NCI-H1105 treated with DMSO at 0.1 percent for 48 hours (cell line): ENCODE measurements around the gene FHIT.
"Not testable (repeated sequence)": the region's sequence is repeated elsewhere in the genome, so short reads cannot be mapped to it uniquely, and the experiment has no call there.

Source experiments
- DNase-seq: peaks from one replicate; lab custom pipeline; 2025; lab: John Stamatoyannopoulos, UW

FHIT gene

DNA sequence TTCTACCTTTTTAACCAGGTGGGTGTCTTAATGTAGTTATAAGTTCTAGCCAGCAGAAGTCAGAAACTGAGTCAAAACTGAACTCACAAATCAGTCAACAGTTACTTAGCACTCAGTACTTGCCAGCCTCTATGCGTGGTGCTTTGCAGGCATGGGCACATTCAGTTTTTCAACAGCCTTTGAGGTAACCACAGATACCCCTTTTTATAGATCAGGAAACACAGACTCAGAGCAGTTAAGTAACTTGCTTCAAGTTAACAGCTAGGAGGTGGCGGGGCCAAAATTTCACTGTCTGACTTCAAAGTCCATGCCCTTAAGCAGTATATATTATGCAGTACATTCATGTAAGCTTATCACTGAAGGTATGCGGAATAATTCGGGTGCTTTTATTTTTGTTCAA, 139.4 kb downstream of the FHIT start:
- DNase-seq: no peak

DNA sequence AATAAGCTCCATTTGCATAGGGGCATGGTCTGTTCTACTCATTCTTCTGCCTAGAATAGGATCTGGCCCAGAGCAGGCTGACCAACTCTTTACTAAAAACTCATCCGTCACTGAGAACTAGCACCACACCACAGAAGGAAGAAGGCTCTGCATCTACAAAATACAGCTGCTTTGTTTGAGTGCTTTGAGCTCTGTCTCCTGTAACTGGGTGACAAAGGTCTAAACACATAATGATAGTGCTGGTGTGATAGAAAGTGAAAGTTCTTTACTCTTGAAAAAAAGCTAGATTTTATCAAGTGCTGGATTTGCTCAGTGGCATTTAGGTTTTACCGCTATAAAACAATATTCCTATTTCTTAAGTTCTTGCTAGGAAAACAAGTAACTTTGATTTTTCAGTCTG, 140.7 kb downstream of the FHIT start:
- DNase-seq: no peak

DNA sequence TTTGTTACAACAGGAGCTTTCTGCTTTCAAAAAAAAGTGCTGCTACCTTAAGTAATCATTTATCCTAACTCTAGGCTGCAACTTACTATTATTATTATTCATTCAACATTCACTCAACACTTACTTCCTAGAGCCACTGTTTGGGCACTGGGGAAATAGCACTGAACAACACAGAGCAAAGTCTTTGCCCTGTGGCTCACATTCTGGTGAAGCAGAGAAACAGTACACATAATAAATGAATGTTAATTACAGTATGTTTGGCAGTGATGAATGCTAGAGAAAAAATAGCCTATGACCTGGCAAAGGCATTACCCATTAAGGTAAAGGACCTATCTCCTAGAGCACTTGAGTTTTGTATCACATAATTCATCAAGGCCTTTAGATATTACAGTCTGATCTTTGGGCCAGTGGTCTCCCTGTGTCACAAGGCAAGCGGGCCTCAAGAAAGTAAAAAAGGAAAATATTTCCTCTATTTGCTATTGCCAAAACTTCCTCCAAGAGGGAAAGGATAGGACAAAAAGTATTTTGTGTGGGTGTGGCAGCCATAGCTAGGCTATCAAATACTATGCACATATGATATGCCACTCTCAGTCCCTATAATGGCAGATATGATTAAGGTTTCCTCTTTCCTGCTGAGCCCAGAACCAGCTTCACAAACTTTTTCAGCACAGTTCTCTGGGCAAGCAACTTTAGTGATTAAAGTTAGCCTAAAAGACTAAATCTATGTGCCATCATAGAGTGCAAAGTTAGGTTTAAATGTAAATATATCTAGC, 142.8 kb downstream of the FHIT start:
- no peak for DNase-seq

DNA sequence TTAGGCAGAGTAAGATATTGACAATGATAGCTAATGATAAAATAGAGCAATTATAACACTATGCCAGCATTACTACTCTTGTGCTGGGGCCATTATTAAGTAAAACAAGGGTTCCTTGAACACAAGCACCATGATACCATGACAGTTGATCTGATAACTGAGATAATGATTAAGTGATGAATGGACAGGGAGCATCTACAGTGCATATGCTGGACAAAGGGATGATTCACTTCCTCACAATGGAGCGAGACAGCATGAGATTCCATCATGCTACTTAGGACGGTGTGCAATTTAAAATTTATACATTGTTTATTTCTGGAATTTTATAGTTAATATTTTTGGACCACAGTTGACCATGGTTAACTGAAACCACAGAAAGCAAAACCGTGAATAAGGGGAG, 156.6 kb downstream of the FHIT start:
- DNase-seq: no peak

DNA sequence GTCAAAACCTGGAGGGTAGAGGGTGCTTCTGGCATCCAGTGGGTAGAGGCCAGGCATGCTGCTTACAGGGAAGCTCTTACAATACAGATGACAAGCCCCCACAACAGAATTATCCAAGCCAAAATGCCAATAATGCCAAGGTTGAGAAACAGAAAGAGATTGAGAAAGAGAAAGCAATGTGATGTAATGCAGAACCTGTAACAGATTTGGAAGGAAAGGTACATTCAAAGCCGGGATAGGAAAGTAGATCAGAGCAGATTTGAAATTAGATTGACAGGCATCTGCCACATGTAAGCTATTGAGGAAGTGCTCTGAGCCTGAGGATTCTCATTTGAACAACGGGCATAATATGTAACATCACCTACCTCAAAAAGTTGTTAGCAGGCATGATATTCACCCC, 157.9 kb downstream of the FHIT start:
- no peak for DNase-seq

DNA sequence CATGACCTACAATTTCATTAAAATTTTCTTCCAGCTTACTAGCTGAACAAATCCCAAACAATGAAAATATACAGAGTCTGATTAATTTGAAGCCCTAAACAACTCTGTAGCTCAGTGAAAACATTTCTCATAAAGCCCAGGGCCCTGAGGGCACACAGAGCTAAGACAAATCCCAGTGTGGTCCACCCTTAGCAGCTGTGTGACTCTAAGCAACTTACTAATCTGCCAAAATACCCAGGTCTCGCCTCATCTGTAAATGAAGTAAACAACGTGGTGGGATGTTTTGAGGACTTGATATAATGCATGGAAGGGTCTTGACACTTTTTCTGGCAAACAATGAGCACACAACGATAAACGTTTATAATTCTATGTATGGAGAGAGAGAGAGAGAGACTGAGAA, 158.4 kb downstream of the FHIT start:
- no peak for DNase-seq

DNA sequence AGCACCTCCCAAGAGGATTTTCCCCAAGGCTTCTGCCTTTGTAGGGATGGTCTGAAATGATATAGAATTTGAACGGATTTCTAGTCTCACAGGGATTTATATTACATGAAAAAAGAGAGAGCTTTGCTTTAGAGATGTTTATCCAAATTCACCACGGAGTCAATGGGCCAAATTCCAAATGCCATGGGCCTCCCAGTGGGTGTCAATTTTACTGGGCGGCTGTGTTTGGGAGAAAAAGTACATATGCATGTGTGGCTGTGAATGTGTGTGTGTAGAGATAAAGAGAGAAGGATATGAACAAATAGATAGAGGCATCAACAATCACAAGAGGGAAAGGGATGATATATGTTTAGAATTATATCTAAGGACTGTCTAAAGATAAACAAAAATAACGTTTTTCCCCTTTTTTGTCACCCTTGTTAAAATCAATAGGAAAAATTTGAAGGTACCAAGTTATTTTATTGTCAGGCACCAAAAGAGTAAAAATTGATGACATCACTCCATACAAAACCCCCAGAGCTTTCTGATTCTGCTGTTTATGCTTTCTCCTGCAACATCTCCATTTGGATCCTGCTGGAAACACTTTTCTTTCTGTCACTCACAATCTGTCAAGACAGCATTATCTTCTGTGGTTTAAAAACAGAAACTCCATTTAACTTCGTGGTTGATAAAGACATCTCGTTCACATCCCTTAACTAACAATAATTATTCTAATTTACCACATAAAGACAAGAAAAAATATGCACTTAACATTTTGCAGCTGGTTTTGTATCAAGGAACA, 160.7 kb downstream of the FHIT start:
- DNase-seq: no peak

DNA sequence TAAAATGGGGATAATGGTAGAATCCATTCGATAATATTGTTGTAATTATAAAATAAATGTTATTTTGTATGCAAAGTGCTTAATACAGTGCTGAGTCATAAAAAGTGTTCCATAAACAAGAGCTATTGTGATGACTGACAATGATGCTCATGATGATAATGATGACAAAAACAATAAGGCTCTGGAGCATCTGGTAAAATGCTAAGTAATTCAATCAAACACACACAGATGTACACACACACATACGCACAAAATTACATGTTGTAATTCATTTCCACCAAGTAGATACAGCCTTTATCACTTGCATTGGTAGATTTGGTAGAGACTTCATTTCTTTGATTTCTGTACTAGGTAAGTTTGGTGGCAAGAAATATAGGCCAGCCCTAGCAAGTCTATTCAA, 163.8 kb downstream of the FHIT start:
- no peak for DNase-seq

DNA sequence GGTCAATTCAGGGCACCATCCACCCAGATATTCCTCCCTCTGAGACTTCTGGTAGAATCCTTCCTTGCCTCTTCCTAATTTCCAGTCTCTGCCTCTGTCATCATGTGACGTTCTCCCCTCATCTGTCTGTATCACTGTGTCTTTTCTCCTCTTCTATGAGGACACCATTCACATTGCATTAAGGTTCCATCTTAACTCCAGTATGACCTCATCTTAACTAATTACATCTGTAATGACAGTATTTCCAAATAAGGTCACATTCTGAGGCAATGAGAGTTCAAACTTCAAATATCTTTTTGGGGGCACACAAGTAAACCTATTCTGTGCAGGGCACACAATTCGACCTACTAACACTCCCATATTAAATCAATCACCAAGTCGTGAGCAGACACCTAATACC, 169.7 kb downstream of the FHIT start:
- no peak for DNase-seq

DNA sequence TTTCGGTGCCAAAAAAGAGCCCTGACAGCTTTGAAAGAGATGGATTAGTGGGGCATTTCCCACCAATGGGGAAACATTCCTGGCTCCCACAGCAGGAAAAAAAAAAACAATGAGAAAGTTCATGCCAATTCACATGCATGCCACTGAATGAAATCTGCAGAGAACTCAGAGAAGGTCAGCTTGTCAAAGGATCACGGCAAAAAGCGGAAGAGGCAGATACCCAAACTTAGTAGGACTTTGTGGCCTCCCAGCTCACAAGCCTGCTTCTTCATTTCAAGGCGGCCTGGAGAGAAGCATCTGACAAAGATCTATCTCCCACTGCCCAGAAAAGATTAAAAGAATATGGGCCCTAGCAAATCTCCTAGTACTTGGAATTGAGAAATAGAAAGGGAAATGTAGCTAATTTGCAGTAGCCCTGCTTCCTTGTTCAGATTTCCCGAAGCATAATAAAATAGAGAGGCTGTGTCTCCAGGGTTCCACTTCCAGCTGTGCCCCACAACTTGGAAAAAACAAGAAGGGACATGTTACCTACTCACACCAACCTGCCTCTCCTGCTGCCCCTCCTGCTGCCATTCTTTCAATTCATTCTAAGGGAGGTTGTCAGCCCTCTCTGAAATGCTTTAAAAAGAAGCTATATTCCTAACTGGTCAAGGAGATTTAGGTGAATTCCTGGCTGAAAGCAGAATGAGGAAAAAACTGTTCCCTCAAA, 170.4 kb downstream of the FHIT start:
- no peak for DNase-seq

DNA sequence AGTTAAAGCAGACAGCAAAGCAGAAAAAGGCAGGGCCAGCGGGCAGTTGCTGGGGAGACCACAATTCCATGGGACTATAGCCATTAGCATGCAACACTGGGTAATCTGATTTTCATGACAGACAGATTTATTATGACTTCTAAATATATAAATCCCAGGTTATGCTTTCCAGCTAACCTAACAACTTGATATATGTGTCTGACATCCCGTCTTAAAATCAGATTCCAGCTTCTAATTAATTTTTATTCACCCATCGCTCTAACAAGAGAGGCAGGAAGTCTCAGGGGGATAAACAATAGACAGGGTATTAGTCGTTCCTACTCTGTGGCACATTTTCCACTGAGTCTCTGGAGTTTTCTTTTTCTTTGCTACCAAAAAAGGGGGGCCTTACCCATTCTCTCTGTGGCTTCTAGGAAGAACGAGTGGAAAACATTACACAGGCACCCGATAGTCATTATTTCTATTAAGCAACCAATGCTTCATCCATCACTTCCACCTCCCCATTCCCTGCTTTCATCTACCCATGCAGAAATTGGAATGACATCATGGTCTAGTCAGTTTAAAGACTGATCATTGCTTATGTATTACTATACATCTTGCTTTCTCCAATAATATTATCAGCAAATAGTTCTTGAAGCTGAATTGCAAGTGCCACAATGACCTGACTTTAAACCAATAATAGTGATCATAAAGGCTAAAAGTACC, 173.1 kb downstream of the FHIT start:
- no peak for DNase-seq

DNA sequence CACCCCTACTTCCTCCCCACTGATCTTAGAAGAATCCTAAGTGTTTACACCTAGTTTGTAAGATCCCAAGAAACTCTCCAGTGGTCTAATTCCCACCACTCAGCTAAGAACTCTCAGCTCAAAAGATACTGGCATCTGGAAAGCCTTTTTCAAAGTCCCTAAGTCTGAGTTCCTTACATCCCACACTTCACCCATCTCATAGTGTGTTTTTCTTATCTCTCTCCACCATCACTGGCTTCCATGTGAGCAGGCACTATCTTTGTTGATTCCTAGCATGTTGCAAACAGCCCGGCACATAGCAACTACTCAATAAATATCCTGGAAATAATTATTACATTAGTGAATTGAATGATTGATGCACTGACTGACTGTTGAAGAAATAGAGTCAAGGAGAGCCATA, 173.7 kb downstream of the FHIT start:
- no peak for DNase-seq

DNA sequence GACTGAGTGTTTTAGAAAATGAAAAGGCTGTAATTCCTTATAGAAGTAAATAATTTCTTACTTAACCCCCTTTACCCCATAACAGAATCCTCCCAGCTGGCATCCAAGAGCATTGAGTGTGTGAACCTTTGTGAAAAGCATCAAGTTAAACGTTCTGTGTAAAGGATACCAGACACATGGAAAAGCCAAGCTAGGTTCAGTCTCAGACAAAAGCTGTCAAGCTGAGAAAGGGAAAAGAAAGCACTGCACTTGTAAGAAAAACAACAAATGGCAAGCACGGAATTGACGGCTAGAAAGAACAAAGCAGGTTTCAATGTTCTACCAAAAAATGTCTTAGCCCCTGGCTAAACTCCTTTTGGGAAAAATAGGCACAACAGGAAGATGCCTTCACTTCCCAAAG, 176.5 kb downstream of the FHIT start:
- DNase-seq: no peak

DNA sequence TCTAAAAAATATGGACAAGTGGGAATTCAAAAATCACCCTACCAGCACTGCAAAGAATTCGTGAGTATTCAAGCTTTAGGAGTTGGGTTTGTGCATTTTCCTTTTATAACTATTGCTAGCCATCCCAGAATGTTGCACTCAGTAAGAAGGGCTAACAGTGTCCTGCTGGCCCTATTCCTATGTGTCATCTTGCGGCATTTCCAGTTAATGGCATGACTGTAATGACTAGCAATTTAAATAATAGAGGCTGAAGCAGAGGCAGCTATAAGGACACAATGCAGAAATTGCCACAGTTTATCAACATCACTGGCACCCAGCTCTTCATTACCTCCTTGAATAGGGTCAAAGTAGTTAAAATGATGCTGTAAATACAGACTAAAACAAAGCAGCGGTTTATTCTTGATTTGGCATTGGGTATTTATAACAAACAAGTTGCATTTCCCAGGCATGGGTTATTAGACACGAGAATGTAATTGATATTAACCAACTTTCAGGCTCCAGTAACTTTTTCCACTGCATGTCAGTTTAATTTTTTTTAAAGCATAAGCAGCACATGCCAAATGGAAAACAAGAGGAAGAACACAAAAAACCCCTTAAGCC, 177.6 kb downstream of the FHIT start:
- DNase-seq: no peak

DNA sequence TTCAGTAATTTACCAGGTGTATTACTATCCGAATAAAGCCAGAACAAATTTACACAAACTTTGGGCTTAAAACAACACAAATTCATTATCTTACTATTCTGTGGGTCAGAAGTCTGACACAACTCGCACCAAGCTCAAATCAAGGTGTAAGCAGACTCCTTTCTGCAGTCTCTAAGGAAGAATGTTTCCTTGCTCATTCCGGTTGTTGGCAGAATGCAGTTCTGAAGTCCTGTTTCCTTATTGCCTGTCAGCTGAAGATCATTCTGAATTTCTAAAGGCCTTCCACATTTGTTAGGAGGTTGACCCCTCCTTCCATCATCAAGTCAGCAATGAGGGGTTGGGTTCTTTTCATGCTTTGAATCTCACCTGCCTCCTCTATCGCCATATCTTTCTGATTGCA, 183.2 kb downstream of the FHIT start:
- no peak for DNase-seq

DNA sequence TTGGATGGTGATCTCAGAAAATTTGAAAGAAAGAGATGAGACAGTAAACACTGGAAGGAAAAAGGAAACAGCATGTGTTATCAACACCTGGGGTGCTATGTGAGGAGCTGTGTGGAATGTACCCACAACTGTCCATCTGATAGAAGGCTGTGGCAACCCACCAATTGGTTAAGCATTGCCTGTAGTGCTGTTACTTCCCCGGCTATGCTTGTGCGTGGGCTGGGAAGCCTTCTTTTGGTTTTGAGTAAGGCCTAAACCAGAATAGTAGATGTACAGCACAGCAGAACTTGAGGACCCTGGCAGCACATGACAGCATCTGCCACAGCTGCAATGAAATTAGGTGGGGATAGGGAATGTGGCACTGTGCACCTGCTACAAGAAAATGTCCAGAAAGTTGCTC, 184.5 kb downstream of the FHIT start:
- DNase-seq: no peak

DNA sequence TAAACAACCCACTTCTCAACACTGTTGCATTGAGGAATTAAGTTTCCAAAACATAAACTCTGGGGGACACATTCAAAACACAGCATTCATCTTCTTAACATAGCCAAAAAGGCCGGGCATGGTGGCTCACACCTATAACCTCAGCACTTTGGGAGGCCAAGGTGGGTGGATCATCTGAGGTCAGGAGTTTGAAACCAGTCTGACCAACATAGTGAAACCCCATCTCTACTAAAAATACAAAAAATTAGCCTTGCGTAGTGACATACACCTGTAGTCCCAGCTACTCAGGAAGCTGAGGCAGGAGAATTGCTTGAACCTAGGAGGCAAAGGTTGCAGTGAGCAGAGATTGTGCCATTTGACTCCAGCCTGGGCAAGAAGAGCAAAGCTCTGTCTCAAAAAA, 185.0 kb downstream of the FHIT start:
- not testable (repeated sequence) for DNase-seq

DNA sequence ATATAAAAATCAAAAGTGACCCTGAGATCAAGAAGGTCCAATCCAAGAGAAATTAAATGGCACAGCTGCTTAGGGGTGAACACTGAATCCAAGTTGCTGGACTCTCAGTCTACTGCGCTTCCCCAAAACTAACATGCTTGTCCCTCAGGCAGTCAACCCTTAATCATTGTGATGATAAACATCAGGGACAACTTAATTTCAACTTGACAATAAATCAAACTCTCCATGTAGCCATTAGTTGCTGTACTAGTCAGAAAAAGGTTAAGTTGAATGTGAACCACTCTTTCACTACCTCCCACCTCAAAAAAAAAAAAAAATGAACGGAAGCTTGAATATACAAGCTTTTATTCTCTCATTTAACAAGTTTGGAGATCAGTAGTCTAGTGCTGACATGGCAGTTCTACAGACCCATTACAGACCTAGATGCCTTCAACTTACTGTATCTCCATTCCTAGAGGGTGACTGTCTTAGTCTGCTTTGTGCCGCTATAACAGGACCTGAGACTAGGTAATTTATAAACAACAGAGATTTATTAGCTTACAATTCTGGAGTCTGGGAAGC, 185.7 kb downstream of the FHIT start:
- DNase-seq: no peak

DNA sequence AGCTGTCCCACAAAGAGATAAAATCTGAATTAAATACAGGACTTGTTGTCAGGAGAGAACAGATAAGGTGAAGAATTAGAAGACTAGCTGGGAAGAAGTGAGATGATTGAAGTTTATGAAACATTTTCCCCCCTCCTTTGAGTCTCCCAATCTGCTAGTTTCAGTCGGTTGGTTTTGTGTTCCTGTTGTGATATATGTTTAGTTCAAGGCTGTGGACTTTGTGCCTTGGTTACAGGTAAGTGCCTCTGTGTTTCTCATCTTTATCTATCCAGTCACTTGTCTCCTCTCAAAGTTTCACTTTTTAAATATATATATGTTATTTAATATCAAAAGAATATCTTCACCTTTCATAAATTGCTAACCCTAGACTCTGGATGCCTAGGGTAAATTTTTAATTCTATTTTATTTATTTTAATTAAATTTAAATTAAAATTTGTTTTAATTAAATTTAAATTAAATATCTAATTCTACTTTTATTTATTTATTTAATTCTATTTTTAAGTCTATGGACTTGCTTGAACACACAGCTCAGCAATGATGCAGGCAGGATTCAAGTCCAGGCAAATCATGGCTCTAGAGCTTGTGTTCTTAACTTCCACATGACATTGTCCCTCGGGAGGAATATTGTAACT, 190.0 kb downstream of the FHIT start:
- no peak for DNase-seq

DNA sequence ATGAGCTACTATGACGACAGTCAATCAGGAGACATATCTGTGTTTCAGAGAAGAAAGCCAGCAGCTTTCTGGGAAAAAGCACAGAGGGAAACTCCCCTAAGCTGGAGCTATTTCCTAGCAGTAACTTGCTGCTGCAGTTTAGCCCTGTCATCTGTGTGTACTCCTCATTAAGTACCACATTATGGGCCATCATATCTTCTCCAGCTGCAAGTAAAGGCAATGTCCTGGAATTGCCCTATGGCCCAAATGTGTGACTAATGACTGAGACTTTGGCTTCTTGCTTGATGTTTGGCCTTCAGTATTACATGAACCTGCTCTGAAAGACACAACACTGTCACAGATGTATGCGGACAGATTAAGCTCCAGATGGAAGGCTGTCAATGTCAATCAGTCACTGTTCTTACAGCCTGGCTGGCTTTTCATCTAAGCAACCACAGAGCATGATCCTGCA, 190.8 kb downstream of the FHIT start:
- no peak for DNase-seq

DNA sequence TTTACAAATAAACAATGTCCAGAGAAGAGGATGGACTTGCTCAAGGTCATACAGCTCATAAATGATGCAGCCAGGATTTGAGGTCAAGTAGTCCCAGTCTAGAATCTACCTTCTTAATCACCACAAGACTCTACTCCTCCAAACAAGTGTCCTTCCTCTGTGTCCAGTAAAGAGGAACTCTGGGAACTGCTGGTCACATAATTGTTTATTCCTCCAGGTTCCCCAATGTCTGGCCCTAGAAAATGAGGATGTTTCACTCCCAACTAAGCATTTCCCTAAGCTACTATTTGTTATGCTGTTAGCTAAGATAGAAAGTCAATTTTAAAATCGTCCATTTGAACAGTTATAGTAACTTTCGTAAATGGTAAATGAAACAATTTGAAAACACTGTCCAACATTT, 192.4 kb downstream of the FHIT start:
- DNase-seq: no peak
